Epithelial cell of esophagus (primary cell): Measurements from ENCODE around the gene TRIO.

ENCODE experiments used
- DNase-seq: peaks from one replicate; pipeline ENCODE4 v3.0.0; 2010; ENCODE audit warnings: low read depth
- H3K4me3 ChIP-seq: 2 replicates; pipeline ENCODE4 v1.5.1; 2011; ENCODE audit warnings: mild to moderate bottlenecking, low read length, control low read depth
- CTCF ChIP-seq: IDR thresholded peaks from 2 replicates; pipeline ENCODE4 v1.5.1; 2011; ENCODE audit warnings: low read depth, mild to moderate bottlenecking, low read length, control low read depth, inconsistent platforms; ENCODE audit not compliant: insufficient read depth; ENCODE audit errors: missing control alignments

TRIO gene

GRCh38 chr5:14112998-14113652 is 30.0 kb upstream of the TRIO start:
- no peak overlapping the region for H3K4me3 ChIP-seq
- DNase-seq, result no peak
- TF ChIP-seq CTCF, result no peak

GRCh38 chr5:14114615-14115251 is 28.4 kb upstream of the TRIO start:
- TF ChIP-seq CTCF, result no peak
- DNase-seq, result no peak
- no peak overlapping the region for H3K4me3 ChIP-seq

GRCh38 chr5:14115323-14115895 is 27.7 kb upstream of the TRIO start:
- no peak for TF ChIP-seq CTCF
- no peak overlapping the region for H3K4me3 ChIP-seq
- DNase-seq, result no peak

- no peak overlapping the region for H3K4me3 ChIP-seq
- DNase-seq, result no peak
- TF ChIP-seq CTCF, result no peak
Measured at GRCh38 chr5:14118551-14119320, 24.4 kb upstream of the TRIO start.

GRCh38 chr5:14120176-14120575 is 23.0 kb upstream of the TRIO start:
- DNase-seq, result no peak
- H3K4me3 ChIP-seq, result no peak overlapping the region
- TF ChIP-seq CTCF, result no peak

- no peak for TF ChIP-seq CTCF
- DNase-seq, result no peak
- H3K4me3 ChIP-seq, result no peak overlapping the region
Measured at GRCh38 chr5:14121552-14121951, 21.6 kb upstream of the TRIO start.
